Stimulated activated naive CD8-positive, alpha-beta T cell treated with anti-CD3 and anti-CD28 coated beads, Interleukin-15, Interleukin-2, amounts not matched to agents 100 U/mL and 50 U/mL, for 24 hours (primary cell): ENCODE data around the gene KCNK10.
A peak's percentile ranks its signal among the peaks of the same experiment; 100 is the strongest.
"Not testable (repeated sequence)": the region's sequence is repeated elsewhere in the genome, so short reads cannot be mapped to it uniquely, and the experiment has no call there.

Experiments
- ATAC-seq: fragments of 150-1000 bp; cut with Tn5 transposase; one replicate; pipeline ENCODE4 v1.10.0; 2021
- DNase-seq: peaks from one replicate; pipeline ENCODE4 v3.0.0; 2021

KCNK10 gene

DNA sequence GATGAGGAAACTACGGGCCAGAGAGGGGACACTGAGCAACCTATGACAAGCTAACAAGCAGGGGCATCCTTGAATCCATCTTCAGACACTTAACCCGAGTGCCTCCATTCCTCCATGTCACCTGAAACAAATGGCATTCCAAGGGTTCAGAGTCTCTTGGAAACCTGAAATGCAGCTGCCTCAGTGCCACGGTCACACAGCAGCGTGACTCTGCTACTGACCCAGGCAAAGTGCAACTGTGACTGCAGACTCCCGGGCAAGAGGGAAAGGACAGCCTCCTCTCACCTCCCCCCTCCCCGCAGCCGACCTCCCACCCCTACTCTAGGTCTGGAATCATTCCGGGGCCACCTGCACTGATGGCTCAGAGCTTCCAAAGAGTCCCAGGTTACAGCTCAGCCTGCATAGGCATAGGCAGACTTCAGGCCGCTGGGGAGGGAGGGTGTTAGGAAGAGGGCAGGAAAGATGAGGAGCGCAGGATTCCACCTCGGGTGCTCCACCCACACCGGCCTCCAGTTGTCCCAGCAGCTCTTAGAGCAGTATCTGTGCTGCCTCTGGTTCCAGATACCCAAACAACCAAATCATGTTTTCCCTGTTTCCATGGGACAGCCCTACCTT, 53.2 kb downstream of the KCNK10 start:
- ATAC-seq = no peak
- DNase-seq = no peak

GRCh38 chr14:88266474-88266873, 56.6 kb downstream of the KCNK10 start:
- no peak for ATAC-seq
- DNase-seq = no peak

DNA sequence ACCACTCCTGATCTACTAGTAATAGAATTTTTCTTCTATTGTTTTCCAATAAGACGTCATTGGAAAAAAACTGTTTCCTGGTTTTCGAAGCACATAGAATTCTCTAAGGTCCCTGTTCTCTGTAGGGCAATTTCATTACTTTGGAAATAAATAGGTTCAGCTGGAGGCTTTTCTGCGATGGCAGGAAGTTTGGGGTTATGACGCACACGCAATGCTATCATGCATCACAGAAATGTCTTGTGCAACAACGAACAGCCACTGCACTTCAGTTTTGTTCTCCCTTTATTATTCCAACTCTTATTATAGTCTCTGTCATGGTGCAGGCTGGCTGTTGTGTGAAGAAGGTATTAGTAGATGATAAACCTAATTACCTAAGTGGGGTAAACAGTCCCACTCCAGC, 59.0 kb downstream of the KCNK10 start:
- DNase-seq (no peak), ATAC-seq (no peak)

DNA sequence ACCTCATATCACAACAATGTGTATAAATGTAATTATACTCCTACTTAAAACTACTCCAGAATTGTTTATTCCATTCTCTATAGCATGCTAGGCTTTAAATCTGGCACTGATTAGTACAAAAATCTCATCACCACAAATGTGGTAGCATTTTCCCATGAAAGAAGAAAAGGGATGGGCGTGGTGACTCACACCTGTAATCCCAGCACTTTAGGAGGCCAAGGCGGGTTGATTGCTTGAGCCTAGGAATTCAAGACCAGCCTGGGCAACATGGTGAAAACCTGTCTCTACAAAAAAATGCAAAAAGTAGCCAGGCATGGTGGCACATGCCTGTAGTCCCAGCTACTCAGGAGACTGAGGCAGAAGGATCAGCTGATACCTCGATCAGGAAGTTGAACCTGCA, 61.8 kb downstream of the KCNK10 start:
- not testable (repeated sequence) for ATAC-seq, DNase-seq

DNA sequence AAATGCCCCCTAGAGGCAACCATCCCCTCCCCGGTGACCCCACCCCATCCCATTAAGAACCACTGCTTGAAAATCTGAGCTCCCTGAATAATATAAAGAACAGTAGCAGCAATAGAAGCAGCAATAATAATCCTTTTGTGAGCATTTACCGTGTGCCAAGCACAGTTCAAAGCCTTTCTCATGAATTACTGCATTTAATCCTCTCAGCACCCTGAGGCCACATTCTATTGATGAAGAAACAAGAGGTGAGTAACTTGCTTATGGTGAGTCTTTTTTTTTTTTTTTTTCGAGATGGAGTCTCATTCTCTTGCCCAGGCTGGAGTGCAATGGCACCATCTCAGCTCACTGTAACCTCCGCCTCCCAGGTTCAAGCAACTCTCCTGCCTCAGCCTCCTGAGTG, 65.0 kb downstream of the KCNK10 start:
- DNase-seq (no peak), ATAC-seq (no peak)

DNA sequence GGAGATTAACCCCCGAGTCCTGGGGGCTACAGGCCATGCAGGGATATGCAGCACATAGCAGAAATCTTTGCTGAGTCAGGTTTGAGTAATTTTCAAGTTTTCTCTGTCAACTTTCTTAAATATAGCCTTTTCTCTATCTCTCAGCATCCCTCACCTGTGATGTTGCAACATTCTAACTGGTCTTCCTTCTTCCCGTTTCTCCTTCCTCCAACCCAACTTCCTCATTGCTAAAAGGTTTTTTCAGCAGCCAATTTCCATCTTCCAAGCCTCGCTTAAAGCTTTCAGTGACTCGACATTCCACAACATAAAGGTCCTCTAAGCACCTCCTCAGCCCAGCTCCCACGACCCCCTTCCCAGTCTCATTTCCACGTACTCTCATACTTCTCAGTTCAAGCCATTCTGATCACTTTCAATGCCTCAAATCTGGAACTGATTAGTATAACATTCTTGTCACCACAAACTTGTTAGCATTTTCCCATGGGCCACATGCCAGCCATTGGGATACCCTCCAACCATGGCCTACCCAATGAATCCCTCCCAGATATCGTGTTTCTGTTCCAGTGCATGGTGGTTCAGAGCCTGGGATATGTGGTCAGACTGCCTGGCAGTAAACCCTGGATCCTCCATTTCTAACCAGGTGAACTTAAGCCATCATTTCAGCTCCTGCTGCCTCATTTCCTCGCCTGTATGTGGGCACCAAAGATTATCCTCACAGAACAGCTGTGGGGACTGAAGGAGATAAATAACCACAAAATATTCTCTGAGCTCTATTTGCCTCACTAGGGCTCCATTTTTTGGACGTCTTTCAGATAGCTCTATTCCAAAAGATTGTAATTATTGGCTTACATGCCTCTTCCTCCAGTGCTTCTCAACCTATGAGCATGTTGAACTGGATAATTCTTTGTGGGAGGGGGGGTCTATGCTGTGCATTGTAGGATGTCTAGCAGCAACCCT, 65.8 kb downstream of the KCNK10 start:
- ATAC-seq = no peak
- DNase-seq = no peak

GRCh38 chr14:88255798-88256197, 67.3 kb downstream of the KCNK10 start:
- ATAC-seq = no peak
- DNase-seq = no peak

DNA sequence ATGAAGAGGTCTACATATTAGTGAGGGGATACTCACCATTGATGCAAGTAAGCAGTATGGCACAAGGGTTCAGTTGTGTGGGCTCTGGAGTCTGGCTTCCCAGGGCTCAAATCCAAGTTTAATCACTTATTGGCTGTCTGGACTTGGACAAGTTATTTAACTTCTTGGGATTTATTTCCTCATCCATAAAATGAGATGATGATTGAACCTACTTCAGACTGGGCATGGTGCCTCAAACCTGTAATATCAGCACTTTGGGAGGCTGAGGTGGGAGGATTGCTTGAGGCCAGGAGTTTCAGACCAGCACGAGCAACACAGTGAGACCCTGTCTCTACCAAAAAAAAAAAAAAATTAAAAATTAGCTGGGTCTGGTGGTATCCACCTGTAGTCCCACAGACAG, 67.9 kb downstream of the KCNK10 start:
- DNase-seq = no peak
- ATAC-seq = no peak

- no peak for DNase-seq
- ATAC-seq = no peak
Measured at GRCh38 chr14:88252498-88252897, 70.6 kb downstream of the KCNK10 start.

GRCh38 chr14:88251650-88252049, 71.4 kb downstream of the KCNK10 start:
- DNase-seq (no peak), ATAC-seq (no peak)

DNA sequence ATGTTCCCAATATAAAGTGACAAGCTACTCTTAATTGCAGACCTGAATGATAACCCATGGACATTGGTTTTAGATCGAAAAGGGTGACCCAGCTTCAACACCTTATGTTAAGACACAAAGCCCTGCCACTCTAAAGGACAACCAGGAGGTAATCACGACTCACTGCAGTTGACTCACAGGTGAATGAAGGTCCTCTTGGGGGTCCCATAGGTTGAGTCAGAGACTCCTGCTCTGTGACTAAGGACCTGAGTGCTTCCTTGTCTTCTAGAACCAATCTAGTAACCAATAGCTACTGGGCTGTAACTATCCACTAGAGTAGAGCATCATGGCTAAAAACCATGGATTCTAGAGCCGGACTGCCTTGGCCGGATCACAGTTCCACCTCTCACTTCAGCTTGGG, 73.8 kb downstream of the KCNK10 start:
- ATAC-seq = peak; percentile 70
- DNase-seq = no peak

DNA sequence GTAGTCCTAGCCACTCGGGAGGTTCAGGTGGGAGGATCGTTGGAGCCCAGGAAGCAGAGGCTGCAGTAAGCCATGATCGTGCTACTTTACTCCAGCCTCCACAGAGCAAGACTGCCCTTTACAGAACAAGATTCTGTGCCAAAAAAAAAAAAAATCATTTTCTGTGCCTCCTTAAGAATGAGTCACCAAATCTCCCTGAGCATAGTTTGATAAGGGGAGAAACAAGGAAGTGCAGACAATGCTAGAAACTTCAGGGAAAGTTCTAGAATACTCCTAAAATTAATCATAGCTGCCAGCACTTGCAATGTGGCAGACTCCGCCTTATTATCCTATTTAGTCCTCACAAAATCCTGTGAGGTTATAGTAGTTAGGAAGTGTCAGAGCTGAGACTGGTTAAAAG, 74.5 kb downstream of the KCNK10 start:
- ATAC-seq (no peak), DNase-seq (no peak)

GRCh38 chr14:88247228-88247627, 75.8 kb downstream of the KCNK10 start:
- DNase-seq (no peak), ATAC-seq (no peak)

DNA sequence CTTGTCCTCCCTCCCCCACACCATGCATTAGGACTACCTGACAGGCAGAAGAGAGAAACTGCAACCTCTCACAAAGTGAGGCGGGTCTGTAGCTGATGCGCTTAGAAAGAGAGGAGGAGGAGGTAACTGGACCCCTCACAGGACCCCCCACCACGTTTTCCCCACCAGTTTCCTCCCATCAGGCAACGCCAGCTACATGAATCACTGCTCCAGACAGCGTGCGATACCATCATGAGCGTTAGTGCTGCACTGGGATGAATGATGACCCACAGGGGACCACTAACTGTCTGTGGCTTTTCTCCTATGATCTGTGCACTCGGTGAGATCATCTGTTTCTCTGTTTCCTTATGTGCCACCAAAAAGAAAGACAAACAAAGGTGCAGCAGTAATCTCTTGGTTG, 77.7 kb downstream of the KCNK10 start:
- no peak for DNase-seq
- ATAC-seq = no peak

GRCh38 chr14:88243946-88244345, 79.1 kb downstream of the KCNK10 start:
- no peak for ATAC-seq

GRCh38 chr14:88242446-88242845, 80.6 kb downstream of the KCNK10 start:
- no peak for ATAC-seq
- no peak for DNase-seq

More at GRCh38 chr14:88243946-88244345, 79.1 kb downstream of the KCNK10 start:
- DNase-seq = no peak

DNA sequence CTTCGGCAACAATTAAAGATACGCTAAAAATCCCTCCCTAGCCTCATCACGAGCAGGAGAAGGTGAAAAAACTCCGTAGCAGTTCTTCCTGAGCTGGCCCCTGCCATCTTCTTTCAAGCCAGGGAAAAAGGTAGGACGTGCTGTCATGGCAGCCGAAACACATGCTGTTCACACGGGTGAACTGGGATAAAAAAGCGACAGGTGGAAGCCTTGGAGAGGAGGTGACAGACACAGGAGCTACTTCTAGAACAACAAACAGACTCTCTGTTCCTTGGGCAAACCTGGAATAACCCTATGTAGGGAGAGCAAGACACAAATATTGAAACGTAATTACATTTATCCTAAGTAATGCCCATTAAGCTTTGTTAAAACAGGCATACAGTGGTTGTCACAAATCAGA, 81.3 kb downstream of the KCNK10 start:
- no peak for DNase-seq
- no peak for ATAC-seq

GRCh38 chr14:88234442-88234841, 88.6 kb downstream of the KCNK10 start:
- DNase-seq (no peak), ATAC-seq (no peak)

DNA sequence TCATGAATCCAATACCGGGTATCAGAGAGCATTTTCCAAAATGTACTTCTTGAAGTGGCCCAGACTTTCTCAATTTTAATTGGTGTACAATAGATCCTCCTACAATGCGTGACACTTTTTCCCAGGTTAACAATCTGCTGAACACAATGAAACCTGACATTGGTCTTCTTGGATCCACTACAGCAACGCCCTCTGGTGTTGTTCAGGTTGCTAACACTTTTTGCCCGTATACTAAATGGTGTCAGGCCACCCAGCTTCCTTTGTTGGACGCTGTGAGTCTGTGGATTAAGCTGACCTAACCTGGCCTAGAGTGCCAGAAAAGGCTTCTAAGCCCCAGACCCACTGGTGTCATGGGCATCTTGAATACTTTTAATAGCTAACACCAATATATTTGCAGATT, 89.2 kb downstream of the KCNK10 start:
- DNase-seq (no peak), ATAC-seq (no peak)

GRCh38 chr14:88232771-88233170, 90.3 kb downstream of the KCNK10 start:
- DNase-seq = no peak
- ATAC-seq = no peak

GRCh38 chr14:88231603-88232002, 91.5 kb downstream of the KCNK10 start:
- ATAC-seq (no peak), DNase-seq (no peak)

DNA sequence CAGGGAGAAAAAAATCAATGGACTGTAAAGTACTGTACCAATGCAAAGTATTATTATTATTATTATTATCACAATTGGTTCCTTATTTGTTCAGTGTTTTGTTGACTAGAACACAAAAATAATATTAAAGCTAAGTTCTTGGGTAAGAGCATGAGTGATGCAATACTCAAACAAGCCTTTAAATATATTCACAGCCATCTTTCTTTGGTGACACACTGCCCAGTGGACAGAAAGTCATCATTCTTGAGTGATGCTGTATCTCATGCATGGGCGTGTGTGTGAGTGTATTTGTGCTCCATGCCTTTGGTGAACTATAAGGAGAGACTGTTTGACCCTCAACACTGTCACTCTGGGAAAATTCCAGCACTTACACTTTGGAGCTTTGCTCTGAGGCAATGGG, 93.6 kb downstream of the KCNK10 start:
- no peak for ATAC-seq
- no peak for DNase-seq

DNA sequence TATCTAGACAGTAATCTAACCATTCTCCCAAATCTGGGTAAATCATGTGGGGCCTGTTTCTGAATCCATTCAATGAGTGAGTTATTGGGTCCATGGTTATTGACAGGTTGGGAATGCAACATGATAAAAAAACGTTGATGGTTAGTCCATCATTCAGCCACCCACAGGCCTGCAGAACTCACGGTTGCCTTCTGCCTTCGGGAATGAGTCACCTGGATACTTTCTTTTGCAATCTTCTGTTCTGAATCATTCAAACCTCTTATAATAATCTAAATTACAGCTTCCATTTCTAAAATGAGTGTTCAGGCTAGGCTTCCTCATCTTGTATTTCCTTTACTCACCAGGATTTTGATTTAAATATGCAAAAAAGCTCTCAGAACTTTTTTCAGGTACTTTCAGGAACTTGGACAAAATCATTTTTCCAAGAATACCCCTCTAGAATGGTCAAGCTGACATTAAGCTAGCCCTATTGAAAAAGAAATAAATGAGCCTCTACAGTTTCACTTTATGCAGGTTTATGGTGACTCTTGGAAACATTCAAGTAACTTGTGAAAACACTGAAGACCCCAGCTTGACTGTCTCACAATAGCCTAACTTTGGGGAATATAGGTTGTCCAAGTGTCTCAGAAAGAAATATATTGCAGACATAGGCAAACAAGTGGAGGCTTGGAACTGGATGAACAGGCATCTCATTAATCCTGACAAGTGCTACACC, 94.4 kb downstream of the KCNK10 start:
- DNase-seq = no peak
- ATAC-seq = no peak
